Mesendoderm (in vitro differentiated cells): Measurements from ENCODE around the gene RPL36A. TPM values are rescaled to one million over a fixed set of nuclear protein-coding genes. Genes with fewer than 3 reads are reported as not detected.
A peak's percentile ranks its signal among the peaks of the same experiment; 100 is the strongest.

Source experiments
- DNase-seq: peaks from one replicate; pipeline ENCODE4 v3.0.0; 2013
- H2AK5ac ChIP-seq: 2 replicates; pipeline ENCODE4 v1.6.1; 2013; ENCODE audit warnings: low read length, inconsistent platforms
- H2BK120ac ChIP-seq: 2 replicates; pipeline ENCODE4 v1.6.1; 2013; ENCODE audit warnings: low read depth, mild to moderate bottlenecking, low read length, moderate library complexity, mixed read lengths
- H2BK15ac ChIP-seq: replicated peaks from 2 replicates; pipeline ENCODE4 v1.6.1; 2013; ENCODE audit warnings: low read depth, mild to moderate bottlenecking, moderate library complexity
- H2BK5ac ChIP-seq: 2 replicates; pipeline ENCODE4 v1.6.1; 2013; ENCODE audit warnings: low read length, inconsistent platforms
- H3K18ac ChIP-seq: 2 replicates; pipeline ENCODE4 v1.6.1; 2013; ENCODE audit warnings: mild to moderate bottlenecking, low read length, mixed read lengths
- H3K23ac ChIP-seq: one replicate; pipeline ENCODE4 v1.6.1; 2013; ENCODE audit warnings: low read length
- H3K27ac ChIP-seq: 2 replicates; pipeline ENCODE4 v1.5.1; 2013; ENCODE audit warnings: low read depth, mild to moderate bottlenecking, inconsistent platforms, low read length, moderate library complexity
- H3K27me3 ChIP-seq: 2 replicates; pipeline ENCODE4 v1.6.1; 2013; ENCODE audit warnings: low read length, control low read depth, mild to moderate bottlenecking, inconsistent platforms; ENCODE audit not compliant: insufficient read depth, poor library complexity
- H3K36me3 ChIP-seq: 2 replicates; pipeline ENCODE4 v1.6.1; 2013; ENCODE audit warnings: low read length, inconsistent platforms; ENCODE audit not compliant: control insufficient read depth, insufficient read depth
- H3K4ac ChIP-seq: one replicate; pipeline ENCODE4 v1.6.1; 2013; ENCODE audit warnings: low read depth, mild to moderate bottlenecking, low read length, moderate library complexity
- H3K4me1 ChIP-seq: 2 replicates; pipeline ENCODE4 v1.6.1; 2013; ENCODE audit warnings: low read depth, low read length, inconsistent platforms; ENCODE audit not compliant: control insufficient read depth
- H3K4me2 ChIP-seq: 2 replicates; pipeline ENCODE4 v1.6.1; 2013; ENCODE audit warnings: low read length
- H3K4me3 ChIP-seq: 2 replicates; pipeline ENCODE4 v1.5.1; 2013; ENCODE audit warnings: mild to moderate bottlenecking, low read length
- H3K56ac ChIP-seq: one replicate; pipeline ENCODE4 v1.6.1; 2013; ENCODE audit warnings: low read length
- H3K79me1 ChIP-seq: 2 replicates; pipeline ENCODE4 v1.6.1; 2013; ENCODE audit warnings: low read length, inconsistent platforms
- H3K79me2 ChIP-seq: 2 replicates; pipeline ENCODE4 v1.6.1; 2013; ENCODE audit warnings: mild to moderate bottlenecking, low read length; ENCODE audit not compliant: control insufficient read depth, insufficient read depth
- H3K9ac ChIP-seq: 2 replicates; pipeline ENCODE4 v1.6.1; 2013; ENCODE audit warnings: low read length, inconsistent platforms
- H4K5ac ChIP-seq: one replicate; pipeline ENCODE4 v1.6.1; 2013; ENCODE audit warnings: low read length
- H4K8ac ChIP-seq: one replicate; pipeline ENCODE4 v1.6.1; 2013; ENCODE audit warnings: low read depth, mild to moderate bottlenecking, control low read depth, low read length, moderate library complexity
- WGBS: extraction: QIAGEN DNeasy Blood & Tissue Kit; methylation state at CpG from one replicate; pipeline ENCODE4 v1.1.7; 2013; ENCODE audit warnings: low lambda C conversion rate, missing lambda C conversion rate; ENCODE audit not compliant: insufficient coverage; ENCODE audit errors: extremely low coverage; 5-methylcytosine and 5-hydroxymethylcytosine counted together
- polyA plus RNA-seq, 2 experiments: library from polyadenylated mRNA; stranded (reverse); fragments of 200-250 nt; gene quantifications; one replicate each; pipeline ENCODE4 v1.2.3, GENCODE V29; 2013

Gene RPL36A
- polyA plus RNA-seq (2013, experiment 1 of 2), result 3,648 TPM
- polyA plus RNA-seq (2013, experiment 2 of 2), result 3,664 TPM

DNA sequence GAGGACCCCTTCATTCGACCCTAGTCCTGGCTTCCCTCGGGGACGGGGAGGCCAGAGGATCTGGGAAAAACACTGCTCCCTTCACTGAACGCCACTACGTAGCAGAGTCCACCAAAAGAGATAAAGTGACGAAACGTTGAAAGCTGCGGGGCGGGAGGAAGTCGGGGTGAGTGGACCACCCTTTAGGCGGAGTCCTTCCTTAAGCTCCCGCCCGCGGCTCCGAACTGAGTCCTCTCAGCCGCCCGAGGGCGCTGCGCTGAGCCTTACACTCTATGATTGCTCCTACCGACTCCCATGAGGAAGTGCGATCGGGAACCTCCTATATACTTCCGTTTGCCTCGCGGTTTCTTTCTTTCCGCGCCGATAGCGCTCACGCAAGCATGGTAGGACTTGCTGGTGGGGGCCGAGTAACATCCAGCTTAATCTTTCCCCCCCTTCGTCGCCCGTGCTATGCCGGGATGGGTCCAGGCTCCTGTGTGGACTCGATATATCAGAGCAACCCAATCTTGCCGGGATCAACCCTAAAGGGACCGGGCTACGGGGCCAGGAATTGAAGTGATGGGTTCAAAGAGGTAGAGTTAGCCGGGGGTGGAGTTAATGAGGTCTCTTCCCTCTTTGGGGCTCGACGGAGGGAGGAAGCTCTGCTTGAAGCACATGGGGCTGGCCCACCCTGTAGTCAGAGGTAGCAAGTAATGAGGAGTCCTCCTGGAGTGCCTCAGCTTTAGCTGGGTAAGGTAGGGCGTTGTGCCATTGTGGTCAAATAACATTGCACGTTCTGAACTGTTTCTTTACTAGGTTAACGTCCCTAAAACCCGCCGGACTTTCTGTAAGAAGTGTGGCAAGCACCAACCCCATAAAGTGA, at the start of gene RPL36A:
Gene RPL36A (plus strand): TSS at position 348 of the 862 bp plus-strand sequence. CDS start 33 bp downstream, at position 381.
- DNase-seq, result peak; percentile 95
- peak within 1 kb of the TSS; percentile 93 for H3K9ac ChIP-seq

GRCh38 chrX:101347859-101348451, 42.9 kb upstream of the RPL36A start:
- H3K23ac ChIP-seq, result no peak overlapping the region
- H3K9ac ChIP-seq, result peak overlapping the region; percentile 64
- H3K4ac ChIP-seq, result no peak overlapping the region
- peak overlapping the region; percentile 77 for H3K56ac ChIP-seq
- no peak overlapping the region for H4K8ac ChIP-seq
- no peak overlapping the region for H3K18ac ChIP-seq
- H3K36me3 ChIP-seq, result no peaks in the 10 kb centered on the region
- H2AK5ac ChIP-seq, result no peak overlapping the region
- no peak for DNase-seq
- H3K27me3 ChIP-seq, result no peaks in the 10 kb centered on the region
- H3K27ac ChIP-seq, result no peak overlapping the region
- H4K5ac ChIP-seq, result no peak overlapping the region
- no CpG with 5 or more reads among the region's 14 CpGs for WGBS
- no peaks in the 10 kb centered on the region for H3K4me1 ChIP-seq
- peaks cover 18% of the 10 kb centered on the region for H3K79me2 ChIP-seq
- no peaks in the 10 kb centered on the region for H3K79me1 ChIP-seq
- H2BK5ac ChIP-seq, result no peak overlapping the region
- peak overlapping the region; percentile 43 for H3K4me2 ChIP-seq
- H3K4me3 ChIP-seq, result peak overlapping the region; percentile 87
- H2BK15ac ChIP-seq, result no peak overlapping the region
- H2BK120ac ChIP-seq, result no peak overlapping the region

More for the DNA sequence above, at the start of gene RPL36A:
- H4K8ac ChIP-seq, result no peak within 1 kb of the TSS
- peak within 1 kb of the TSS; percentile 85 for H3K4me3 ChIP-seq
- H3K27ac ChIP-seq, result peak within 1 kb of the TSS; percentile 11
- peaks cover 3% of the 10 kb centered on the region for H3K36me3 ChIP-seq
- peak within 1 kb of the TSS; percentile 94 for H3K56ac ChIP-seq
- H2BK120ac ChIP-seq, result no peak within 1 kb of the TSS
- peaks cover 14% of the 10 kb centered on the region for H3K79me2 ChIP-seq
- no CpG with 5 or more reads among the region's 47 CpGs for WGBS
- H3K4ac ChIP-seq, result peak within 1 kb of the TSS; percentile 60
- no peak within 1 kb of the TSS for H2AK5ac ChIP-seq
- H4K5ac ChIP-seq, result no peak within 1 kb of the TSS
- no peaks in the 10 kb centered on the region for H3K27me3 ChIP-seq
- H2BK15ac ChIP-seq, result no peak within 1 kb of the TSS
- H3K4me1 ChIP-seq, result no peaks in the 10 kb centered on the region
- peak within 1 kb of the TSS; percentile 53 for H3K18ac ChIP-seq
- H3K4me2 ChIP-seq, result peak within 1 kb of the TSS; percentile 81
- H2BK5ac ChIP-seq, result peak within 1 kb of the TSS; percentile 76
- no peaks in the 10 kb centered on the region for H3K79me1 ChIP-seq
- no peak within 1 kb of the TSS for H3K23ac ChIP-seq

- H3K27me3 ChIP-seq, result no peaks in the 10 kb centered on the region
- H3K4ac ChIP-seq, result peak within 1 kb of the TSS; percentile 70
- H2BK15ac ChIP-seq, result no peak within 1 kb of the TSS
- no peak within 1 kb of the TSS for H2BK120ac ChIP-seq
- H3K79me1 ChIP-seq, result no peaks in the 10 kb centered on the region
- H3K18ac ChIP-seq, result peak within 1 kb of the TSS; percentile 51
- H3K9ac ChIP-seq, result peak within 1 kb of the TSS; percentile 73
- no peak within 1 kb of the TSS for H3K27ac ChIP-seq
- no peaks in the 10 kb centered on the region for H3K36me3 ChIP-seq
- no peak within 1 kb of the TSS for H4K8ac ChIP-seq
- H3K4me1 ChIP-seq, result no peaks in the 10 kb centered on the region
- H3K56ac ChIP-seq, result peak within 1 kb of the TSS; percentile 77
- DNase-seq, result peak; percentile 70
- H2BK5ac ChIP-seq, result no peak within 1 kb of the TSS
- peak within 1 kb of the TSS; percentile 43 for H3K4me2 ChIP-seq
- no peak within 1 kb of the TSS for H3K23ac ChIP-seq
- H3K79me2 ChIP-seq, result peaks cover 18% of the 10 kb centered on the region
- H2AK5ac ChIP-seq, result no peak within 1 kb of the TSS
- peak within 1 kb of the TSS; percentile 87 for H3K4me3 ChIP-seq
- no CpG with 5 or more reads among the region's 55 CpGs for WGBS
- no peak within 1 kb of the TSS for H4K5ac ChIP-seq
These were observed 42.2 kb upstream of the RPL36A start, which contains the start of gene TIMM8A for GRCh38 chrX:101348452-101349192. Gene TIMM8A, minus strand, starts transcription at chrX:101348742. Its CDS starts 78 bp downstream, at chrX:101348664.

- Histone ChIP-seq H2AK5ac (no peak overlapping the region), H2BK5ac (no peak overlapping the region), H3K27ac (no peak overlapping the region), H3K23ac (no peak overlapping the region), H3K79me1 (no peaks in the 10 kb centered on the region), H3K4ac (peak overlapping the region; percentile 70), H2BK15ac (no peak overlapping the region), H4K8ac (no peak overlapping the region), H3K18ac (peak overlapping the region; percentile 51), H3K79me2 (peaks cover 18% of the 10 kb centered on the region), H4K5ac (no peak overlapping the region), H2BK120ac (no peak overlapping the region), H3K4me3 (no peak overlapping the region), H3K9ac (peak overlapping the region; percentile 73), H3K4me2 (peak overlapping the region; percentile 38), H3K4me1 (no peaks in the 10 kb centered on the region), H3K36me3 (no peaks in the 10 kb centered on the region), H3K27me3 (no peaks in the 10 kb centered on the region), H3K56ac (peak overlapping the region; percentile 77)
- WGBS, result no CpG with 5 or more reads among the region's 4 CpGs
- no peak for DNase-seq
These were observed 41.6 kb upstream of the RPL36A start for GRCh38 chrX:101349193-101349562.

DNA sequence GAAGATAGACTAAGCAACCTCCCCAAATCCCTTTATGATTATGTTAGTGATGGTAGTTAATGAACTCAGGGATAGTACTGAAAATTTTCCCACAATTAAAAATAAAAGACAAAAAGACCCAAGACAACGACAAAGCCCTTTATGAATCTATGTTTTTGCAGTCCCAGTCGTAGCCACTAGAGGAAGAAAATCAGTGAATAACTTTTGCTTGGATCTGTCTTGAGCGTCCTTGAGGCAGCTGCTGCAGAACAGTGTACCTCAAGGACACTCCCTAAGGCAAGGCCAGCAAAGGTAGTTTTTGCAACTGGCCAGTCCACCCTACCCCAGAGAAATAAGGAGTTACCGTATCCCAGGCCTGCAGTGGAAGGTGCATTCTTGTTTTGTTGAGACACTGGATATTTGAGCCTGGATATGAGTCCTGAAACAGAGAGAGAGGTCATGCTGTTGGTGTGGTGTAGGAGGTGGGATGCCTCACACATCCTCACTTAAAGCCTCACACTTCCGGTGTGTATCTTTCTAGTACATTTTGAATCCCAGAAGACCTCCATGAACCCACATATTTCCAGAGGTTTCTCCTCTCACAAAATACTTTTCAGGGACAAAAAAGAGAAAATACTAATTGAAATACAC, 33.5 kb upstream of the RPL36A start:
- H4K8ac ChIP-seq, result no peak overlapping the region
- no peak overlapping the region for H3K9ac ChIP-seq
- no peaks in the 10 kb centered on the region for H3K36me3 ChIP-seq
- no peak overlapping the region for H4K5ac ChIP-seq
- H2BK15ac ChIP-seq, result no peak overlapping the region
- no peak overlapping the region for H3K56ac ChIP-seq
- H3K4me3 ChIP-seq, result no peak overlapping the region
- H3K4me1 ChIP-seq, result no peaks in the 10 kb centered on the region
- WGBS, result no CpG with 5 or more reads among the region's 5 CpGs
- no peaks in the 10 kb centered on the region for H3K27me3 ChIP-seq
- peak; percentile 29 for DNase-seq
- no peak overlapping the region for H3K4ac ChIP-seq
- no peak overlapping the region for H3K4me2 ChIP-seq
- no peaks in the 10 kb centered on the region for H3K79me1 ChIP-seq
- no peak overlapping the region for H2BK120ac ChIP-seq
- no peak overlapping the region for H3K23ac ChIP-seq
- H3K27ac ChIP-seq, result no peak overlapping the region
- H3K79me2 ChIP-seq, result no peaks in the 10 kb centered on the region
- no peak overlapping the region for H2BK5ac ChIP-seq
- no peak overlapping the region for H2AK5ac ChIP-seq
- H3K18ac ChIP-seq, result no peak overlapping the region
